Measurements from ENCODE around the gene PTDSS2. TPM values are rescaled to one million over a fixed set of nuclear protein-coding genes. Genes with fewer than 3 reads are reported as not detected.
"Not testable (repeated sequence)": the region's sequence is repeated elsewhere in the genome, so short reads cannot be mapped to it uniquely, and the experiment has no call there.

Gene PTDSS2
- total RNA-seq, 2 donors from 2014 or later: 20.6 to 27.6 TPM

DNA sequence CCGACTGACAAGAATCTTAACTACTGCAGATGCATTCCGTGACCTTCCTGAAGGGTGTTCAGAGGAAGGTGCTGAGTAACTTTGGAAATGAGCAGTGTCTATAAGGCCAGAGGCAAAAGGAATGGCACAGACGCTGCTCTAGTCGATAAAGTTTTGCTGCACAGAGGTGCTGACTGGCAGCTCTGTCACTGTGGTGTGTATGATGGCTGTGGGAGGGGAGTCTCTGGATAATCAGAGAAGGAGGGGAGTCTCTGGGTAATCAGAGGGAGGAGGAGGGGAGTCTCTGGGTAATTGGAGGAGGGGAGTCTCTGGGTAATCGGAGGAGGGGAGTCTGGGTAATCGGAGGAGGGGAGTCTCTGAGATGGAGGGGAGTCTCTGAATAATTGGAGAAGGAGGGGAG, 18.4 kb downstream of the PTDSS2 start:
- intact Hi-C loops (cut with DNase I): no loop called here
- Histone ChIP-seq H3K27ac (no peak overlapping the region), H3K9me3 (no peaks in the 10 kb centered on the region), H3K9ac (ENCODE audit: low read depth in 2 of 2, low read length in 2 of 2) (no peak overlapping the region), H3K4me3 (no peak overlapping the region), H3K4me1 (no peaks in the 10 kb centered on the region), H3K27me3 (no peaks in the 10 kb centered on the region), H3K36me3 (no peaks in the 10 kb centered on the region)
- no peak for DNase-seq
- TF ChIP-seq, protein P1, sequence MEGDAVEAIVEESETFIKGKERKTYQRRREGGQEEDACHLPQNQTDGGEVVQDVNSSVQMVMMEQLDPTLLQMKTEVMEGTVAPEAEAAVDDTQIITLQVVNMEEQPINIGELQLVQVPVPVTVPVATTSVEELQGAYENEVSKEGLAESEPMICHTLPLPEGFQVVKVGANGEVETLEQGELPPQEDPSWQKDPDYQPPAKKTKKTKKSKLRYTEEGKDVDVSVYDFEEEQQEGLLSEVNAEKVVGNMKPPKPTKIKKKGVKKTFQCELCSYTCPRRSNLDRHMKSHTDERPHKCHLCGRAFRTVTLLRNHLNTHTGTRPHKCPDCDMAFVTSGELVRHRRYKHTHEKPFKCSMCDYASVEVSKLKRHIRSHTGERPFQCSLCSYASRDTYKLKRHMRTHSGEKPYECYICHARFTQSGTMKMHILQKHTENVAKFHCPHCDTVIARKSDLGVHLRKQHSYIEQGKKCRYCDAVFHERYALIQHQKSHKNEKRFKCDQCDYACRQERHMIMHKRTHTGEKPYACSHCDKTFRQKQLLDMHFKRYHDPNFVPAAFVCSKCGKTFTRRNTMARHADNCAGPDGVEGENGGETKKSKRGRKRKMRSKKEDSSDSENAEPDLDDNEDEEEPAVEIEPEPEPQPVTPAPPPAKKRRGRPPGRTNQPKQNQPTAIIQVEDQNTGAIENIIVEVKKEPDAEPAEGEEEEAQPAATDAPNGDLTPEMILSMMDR (IDR thresholded peaks at IDR 0.05): no peak

DNA sequence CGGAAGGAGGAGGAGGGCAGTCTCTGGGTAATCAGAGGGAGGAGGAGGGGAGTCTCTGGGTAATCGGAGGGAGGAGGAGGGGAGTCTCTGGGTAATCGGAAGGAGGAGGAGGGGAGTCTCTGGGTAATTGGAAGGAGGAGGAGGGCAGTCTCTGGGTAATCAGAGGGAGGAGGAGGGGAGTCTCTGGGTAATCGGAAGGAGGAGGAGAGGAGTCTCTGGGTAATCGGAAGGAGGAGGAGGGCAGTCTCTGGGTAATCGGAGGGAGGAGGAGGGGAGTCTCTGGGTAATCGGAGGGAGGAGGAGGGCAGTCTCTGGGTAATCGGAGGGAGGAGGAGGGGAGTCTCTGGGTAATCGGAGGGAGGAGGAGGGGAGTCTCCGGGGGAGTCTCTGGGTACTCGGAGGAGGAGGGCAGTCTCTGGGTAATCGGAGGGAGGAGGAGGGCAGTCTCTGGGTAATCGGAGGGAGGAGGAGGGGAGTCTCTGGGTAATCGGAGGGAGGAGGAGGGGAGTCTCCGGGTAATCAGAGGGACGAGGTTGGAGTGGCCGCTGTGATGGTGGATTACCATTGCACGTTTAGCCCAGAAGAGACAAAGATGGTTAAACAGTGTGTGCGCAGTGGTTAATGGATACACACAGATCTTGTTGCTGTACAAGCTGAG, 19.1 kb downstream of the PTDSS2 start:
- H3K27me3 ChIP-seq; DNase-seq; H3K4me3 ChIP-seq; H3K9me3 ChIP-seq; H3K36me3 ChIP-seq; intact Hi-C loops (cut with DNase I); H3K4me1 ChIP-seq: not testable (repeated sequence)
- Histone ChIP-seq H3K27ac (peak overlapping the region; percentile 71), H3K9ac (ENCODE audit: low read depth in 2 of 2, low read length in 2 of 2) (peak overlapping the region in 1 of 2 donors; percentile 67)

DNA sequence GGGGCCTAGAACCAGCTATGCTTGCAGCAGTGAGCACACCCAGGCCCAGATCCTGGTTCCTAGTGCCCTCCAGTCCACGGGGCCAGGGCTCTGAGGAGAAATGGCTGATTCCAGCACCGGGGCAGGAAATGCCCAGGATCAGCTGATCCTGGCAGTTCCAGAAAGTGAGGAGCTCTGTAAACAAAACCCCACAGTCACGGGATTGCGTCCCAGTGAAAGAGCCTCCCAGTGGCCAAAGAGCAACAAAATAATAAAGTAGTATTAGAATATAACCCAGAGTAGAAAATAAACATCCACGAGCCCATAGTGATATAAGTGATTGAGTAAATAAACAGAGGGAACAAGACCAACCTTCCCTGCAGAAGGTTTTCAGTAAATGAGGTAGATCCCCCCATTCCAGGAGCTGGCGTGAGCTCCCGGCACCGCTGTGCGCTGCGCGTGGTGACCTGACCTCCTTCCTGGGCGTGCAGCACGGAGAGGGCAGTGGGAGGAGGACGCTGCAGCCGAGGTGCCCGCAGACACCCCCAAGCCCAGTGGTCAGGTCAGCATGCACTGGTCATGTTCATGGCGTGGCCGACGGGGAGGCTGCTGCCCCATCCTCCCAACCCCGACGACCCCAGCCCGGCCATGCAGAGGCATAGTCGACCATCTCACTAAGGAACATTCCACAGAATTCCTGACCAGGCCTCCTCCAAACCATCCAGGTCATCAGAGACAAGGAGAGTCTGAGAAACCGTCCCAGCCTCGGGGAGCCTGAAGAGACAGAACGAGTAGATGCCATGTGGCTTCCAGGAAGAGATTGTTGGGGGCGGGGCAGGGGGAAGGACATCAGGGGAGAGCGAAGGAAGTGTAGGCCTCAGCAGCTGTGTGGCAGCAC, 19.8 kb downstream of the PTDSS2 start:
- intact Hi-C loops (cut with DNase I): no loop called here

DNA sequence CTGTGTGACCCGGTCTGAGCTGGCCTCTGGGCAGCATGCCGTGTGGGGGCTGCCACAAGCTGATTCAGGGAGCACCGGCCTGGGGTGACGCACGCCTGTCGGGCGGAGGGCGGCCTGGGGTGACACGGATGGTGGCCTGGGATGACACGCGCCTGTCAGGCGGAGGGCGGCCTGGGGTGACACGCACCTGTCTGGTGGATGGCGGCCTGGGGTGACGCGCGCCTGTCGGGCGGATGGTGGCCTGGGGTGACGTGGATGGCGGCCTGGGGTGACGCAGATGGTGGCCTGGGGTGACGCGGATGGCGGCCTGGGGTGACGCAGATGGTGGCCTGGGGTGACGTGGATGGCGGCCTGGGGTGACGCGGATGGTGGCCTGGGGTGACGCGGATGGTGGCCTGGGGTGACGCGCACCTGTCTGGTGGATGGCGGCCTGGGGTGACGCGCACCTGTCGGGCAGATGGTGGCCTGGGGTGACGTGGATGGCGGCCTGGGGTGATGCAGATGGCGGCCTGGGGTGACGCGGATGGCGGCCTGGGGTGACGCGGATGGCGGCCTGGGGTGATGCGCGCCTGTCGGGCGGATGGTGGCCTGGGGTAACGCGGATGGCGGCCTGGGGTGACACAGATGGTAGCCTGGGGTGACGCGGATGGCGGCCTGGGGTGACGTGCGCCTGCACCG, 21.5 kb downstream of the PTDSS2 start:
- DNase-seq: no peak

More for the DNA sequence above, 19.8 kb downstream of the PTDSS2 start:
- DNase-seq: peak; percentile 67
- H3K9me3 ChIP-seq: no peaks in the 10 kb centered on the region
- no peaks in the 10 kb centered on the region for H3K36me3 ChIP-seq
- TF ChIP-seq, protein P1 (IDR thresholded peaks at IDR 0.05): no peak
- H3K4me1 ChIP-seq: no peaks in the 10 kb centered on the region
- H3K4me3 ChIP-seq: no peak overlapping the region
- peak overlapping the region; percentile 71 for H3K27ac ChIP-seq
- H3K27me3 ChIP-seq: no peaks in the 10 kb centered on the region
- H3K9ac ChIP-seq (ENCODE audit: low read depth in 2 of 2, low read length in 2 of 2): peak overlapping the region in 1 of 2 donors; percentile 67

DNA sequence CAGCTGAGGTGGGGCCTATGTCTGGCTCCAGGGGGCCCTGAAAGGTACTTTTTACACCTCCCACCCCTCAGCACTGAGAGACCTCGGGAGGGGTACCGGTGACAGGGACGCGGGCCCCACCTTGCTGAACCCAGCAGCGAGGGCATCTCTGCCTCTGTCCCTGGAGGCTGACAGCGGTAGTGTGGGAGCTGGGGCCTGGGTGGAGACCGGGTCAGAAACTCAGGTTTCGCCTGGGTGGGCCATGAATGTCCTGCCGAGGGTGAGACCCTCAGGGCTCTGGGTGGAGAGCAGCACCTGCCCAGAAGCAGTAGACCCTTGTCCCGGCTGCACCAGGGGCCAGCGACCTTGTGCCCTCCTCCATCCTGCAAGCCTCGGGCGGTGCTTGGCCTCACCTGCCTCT, 22.2 kb downstream of the PTDSS2 start:
- no peaks in the 10 kb centered on the region for H3K9me3 ChIP-seq
- no peaks in the 10 kb centered on the region for H3K4me1 ChIP-seq
- TF ChIP-seq, protein P1 (IDR thresholded peaks at IDR 0.05): no peak
- no peak overlapping the region for H3K9ac ChIP-seq (ENCODE audit: low read depth in 2 of 2, low read length in 2 of 2)
- no peak overlapping the region for H3K4me3 ChIP-seq
- H3K27me3 ChIP-seq: no peaks in the 10 kb centered on the region
- no peaks in the 10 kb centered on the region for H3K36me3 ChIP-seq
- no peak overlapping the region for H3K27ac ChIP-seq
- no peak for DNase-seq
- intact Hi-C loops (cut with DNase I): no loop called here

More for the DNA sequence above, 21.5 kb downstream of the PTDSS2 start:
- Histone ChIP-seq H3K27ac (no peak overlapping the region), H3K27me3 (no peaks in the 10 kb centered on the region), H3K4me1 (no peaks in the 10 kb centered on the region), H3K9ac (ENCODE audit: low read depth in 2 of 2, low read length in 2 of 2) (no peak overlapping the region), H3K9me3 (no peaks in the 10 kb centered on the region), H3K4me3 (no peak overlapping the region), H3K36me3 (no peaks in the 10 kb centered on the region)
- intact Hi-C loops (cut with DNase I): no loop called here
- TF ChIP-seq, protein P1 (IDR thresholded peaks at IDR 0.05): no peak

Measured in colonic mucosa (tissue), 4 donors.